Mesenteric fat pad (tissue), 1 donor: ENCODE results near the gene ADCY3. TPM values are rescaled to one million over a fixed set of nuclear protein-coding genes. Genes with fewer than 3 reads are reported as not detected.

Source experiments
- DNase-seq: peaks from one replicate; pipeline ENCODE4 v3.0.0-alpha.2; 2020; ENCODE audit warnings: low spot score
- total RNA-seq: library from RNA; stranded (reverse); fragmentation: NEBNext Ultra II Directional; extraction: Animal tissue kit (Norgen Biotek cat#: 25700); gene quantifications from one replicate; pipeline ENCODE4 v1.2.1, GENCODE V29; 2021
- donor health status: DM: yes; HTN: yes; CAD: no.

Gene ADCY3
- total RNA-seq, 1 donor from 2014 or later: 216 TPM

DNA sequence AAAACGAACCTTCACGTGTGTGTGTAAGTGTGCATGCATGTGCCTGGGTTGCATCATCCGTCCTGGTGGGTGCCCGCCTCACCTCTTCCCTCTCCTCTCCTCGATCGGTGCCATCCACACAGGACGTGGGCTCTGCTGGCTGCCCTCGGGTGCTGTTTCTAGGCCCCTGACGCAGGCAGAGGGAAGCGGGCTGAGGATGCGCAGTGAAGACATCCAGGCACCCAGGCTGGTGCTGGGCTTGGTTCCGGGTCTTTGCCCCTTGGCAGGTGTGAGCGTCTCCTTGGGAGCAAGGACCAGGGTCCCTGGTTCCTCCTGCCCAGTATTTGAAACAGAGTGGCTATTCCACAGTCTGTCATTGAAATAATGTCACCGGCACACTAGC is 6.2 kb upstream of the ADCY3 start:
- peak; percentile 74 for DNase-seq

DNA sequence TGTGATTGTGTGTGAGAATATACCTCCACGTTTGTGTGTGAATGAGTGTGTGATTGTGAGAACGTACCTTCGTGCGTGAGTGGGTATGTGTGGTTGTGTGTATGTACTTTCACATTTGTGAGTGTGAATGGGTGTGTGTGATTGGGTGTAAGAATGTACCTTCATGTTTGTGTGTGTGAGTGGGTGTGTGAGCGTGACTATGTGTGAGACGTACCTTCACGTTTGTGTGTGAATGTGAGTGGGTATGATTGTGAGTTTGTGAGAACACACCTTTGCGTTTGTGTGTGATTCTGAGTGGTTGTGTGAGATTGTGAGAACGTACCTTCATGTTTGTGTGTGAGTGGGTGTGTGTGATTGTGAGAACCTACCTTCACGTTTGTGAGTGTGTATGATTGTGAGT is 5.8 kb upstream of the ADCY3 start:
- peak; percentile 8 for DNase-seq

DNA sequence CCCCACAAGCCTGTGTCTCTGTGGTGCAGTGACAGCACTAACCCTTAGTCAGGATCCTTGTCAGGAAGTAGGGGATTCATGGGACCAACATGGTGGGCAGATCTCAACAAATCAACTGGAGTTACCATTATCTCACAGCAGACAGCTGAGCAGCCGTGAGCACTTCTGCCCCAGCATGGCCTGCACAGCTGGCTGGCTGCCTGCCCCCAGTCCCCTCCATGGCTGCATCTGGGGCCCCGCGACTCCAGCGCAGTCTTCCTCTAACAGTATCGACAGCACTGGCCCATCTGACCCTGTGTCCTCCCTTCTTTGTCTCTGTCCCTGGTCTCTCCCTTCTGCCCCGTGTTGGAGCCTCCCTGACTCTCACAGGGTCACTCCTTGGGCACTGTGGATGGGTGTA is 4.7 kb upstream of the ADCY3 start:
- no peak for DNase-seq

DNA sequence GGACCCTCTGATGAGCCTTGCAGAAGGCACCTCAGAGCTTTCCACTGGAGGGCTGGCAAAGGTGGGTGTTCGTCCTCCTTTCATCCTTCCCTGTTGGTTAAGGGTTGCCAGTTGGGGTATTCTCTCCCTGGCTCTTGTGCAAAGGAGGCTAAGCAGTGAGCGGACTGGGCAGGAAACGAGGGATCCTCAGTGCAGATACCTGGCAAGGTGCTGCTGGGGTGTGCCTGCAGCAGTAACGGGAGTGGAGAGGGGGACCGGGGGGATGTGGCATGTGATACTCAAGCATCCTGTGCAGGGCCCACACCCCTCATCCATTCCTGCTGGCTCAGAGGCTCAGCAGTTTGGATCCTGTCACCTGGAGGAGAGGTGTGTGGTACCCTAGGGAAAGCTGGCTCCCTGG is 4.2 kb upstream of the ADCY3 start:
- peak; percentile 72 for DNase-seq

DNA sequence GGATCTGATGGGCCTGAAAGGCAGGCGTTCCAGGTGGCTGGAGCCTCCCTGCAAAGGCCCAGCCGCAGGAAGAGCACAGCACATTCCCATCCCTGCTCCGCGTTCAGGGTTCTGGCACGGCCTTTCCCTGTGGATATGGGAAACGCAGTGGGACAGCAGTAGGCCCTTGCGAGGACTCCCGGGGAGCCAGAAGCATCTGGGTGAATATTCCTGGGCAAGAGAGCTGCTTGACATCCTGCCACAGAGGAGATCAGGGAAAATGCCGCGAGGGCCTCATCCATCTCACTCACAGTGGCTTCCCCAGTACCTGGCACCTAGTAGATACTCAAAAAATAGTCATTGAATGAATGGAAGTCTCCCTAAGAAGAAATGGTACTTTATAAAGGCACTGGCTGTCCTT is 3.1 kb upstream of the ADCY3 start:
- no peak for DNase-seq

DNA sequence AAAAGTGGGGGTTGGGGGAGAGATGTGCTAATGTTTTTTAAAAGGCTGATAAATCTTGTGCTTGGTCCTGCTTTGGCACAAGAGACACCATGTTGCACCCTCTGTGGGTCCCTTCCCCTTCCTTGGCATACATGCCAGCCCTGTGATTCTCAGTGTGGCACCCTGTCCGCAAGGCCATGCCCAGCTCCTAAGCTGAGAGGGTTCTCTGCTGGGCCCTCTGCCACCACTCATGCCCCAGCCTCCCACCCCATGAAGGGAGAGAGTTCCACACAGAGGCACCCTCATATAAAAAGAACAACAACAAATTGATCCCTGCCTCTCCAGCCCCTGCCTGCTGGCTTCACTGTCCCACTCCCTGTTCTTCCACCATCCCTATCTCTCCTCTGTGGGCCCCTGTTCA is 2.5 kb upstream of the ADCY3 start:
- no peak for DNase-seq

DNA sequence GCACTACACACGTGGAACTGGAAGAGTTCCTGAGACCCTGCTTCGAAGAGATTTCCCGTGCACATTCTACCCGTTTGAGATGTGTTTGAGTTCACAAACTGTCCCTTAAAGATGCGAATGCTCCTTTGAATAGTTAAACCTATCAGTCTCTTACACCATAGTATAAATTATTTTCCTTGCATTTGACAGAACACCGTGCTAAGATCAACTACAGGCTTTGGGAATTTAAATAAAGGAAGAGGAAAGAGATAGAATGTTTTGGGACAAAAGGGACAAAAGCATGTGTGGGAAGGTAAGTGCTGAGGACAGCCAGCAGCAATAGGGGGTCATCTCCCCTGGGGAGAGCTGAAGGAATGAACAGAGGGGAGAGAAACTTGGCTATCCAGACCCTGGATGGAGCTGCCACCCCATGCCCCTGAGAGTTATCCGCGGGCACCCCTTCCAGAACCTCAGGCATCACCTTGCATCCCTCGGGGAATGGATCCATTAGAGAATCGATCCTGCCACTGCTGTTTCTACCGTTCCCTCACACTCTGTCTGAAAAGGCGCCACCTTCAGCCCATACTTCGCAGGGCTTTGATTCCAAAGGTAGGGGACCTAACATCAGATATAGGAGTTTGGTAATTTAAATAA is 888 bp upstream of the ADCY3 start:
- peak; percentile 28 for DNase-seq

DNA sequence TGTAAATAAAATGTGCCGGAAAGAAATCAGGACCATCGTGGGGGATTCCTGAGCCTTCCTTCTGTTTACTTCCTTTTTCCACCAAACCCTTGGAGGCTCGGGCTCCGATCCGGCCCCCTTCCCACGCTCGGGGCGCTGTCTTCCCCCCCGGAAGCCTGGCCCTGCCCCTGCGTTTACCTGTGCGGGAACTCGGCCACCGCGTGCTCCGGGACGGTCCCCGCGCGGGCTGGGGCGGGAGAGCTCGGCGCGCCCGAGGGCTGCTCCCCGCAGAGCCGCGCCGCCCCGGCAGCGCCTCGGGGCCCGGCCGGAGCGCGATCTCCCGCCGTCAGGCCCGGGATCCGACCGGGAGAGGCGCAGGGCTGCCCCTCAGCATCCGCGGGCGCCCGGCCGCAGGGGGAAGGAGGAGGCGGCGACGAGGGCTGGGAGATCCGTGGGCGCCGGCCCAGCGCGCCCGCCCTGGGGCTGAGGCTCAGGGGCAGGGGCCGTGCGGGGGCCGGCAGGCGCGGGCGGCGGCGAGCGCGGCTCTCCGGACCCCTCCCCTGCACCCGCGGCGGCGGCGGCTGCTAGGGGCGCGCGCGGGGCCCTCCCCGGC is 435 bp downstream of the ADCY3 start:
- no peak for DNase-seq

DNA sequence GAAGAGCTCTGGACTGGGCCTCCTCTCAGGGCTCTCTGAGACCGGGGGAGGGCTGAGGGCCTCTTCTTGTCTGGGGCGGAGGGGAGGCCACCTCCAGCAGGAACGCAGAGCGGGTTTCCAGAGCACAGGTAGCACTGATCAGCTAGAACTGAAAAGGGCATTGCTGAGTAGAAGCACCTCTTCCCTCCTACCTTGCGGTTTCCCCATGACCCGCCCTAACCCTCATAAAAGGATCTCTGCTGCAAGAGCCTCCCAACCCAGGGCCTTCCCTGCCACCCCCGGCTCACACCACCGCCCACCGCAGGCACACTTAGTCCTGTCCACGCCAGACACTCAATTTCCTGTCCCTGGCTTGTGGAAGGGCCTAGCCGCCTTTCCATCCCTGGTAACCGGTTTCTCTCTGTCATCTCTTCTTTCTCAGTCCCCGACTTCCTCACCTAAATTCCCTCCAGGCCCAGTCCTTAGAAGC is 966 bp downstream of the ADCY3 start:
- DNase-seq: no peak

DNA sequence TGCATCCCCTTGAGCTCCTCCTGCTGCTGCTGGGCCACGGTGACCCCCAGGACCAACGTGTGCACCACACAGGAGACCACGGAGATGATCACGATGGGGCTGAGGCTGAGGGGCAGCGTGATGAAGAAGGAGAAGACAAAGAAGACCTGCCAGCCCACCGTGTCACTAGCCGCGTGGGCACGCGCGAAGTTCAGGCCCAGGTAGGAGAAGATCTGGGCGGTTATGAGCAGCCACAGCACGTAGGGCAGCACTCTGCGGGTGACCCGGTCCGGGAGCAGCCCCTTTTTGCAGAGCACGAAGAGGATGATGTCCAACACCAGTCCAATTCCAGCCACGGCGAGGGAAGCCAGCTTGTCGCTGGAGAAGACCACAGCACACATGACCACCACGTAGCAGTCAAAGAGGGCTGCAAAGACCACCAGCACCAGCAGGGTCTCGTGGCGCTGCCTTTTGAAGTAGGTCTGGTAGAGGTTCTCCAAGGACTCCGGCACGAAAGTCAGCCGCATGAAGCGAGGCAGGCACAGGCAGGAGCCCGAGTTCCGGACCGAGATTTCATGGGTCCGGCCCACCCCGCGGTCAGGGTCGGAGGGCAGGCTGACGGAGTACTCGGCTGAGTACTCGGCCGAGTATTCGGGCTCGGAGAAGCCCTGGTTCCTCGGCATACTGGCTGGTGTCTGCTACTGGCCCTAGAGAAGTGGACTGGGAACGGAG is 1.6 kb downstream of the ADCY3 start:
- DNase-seq: no peak

DNA sequence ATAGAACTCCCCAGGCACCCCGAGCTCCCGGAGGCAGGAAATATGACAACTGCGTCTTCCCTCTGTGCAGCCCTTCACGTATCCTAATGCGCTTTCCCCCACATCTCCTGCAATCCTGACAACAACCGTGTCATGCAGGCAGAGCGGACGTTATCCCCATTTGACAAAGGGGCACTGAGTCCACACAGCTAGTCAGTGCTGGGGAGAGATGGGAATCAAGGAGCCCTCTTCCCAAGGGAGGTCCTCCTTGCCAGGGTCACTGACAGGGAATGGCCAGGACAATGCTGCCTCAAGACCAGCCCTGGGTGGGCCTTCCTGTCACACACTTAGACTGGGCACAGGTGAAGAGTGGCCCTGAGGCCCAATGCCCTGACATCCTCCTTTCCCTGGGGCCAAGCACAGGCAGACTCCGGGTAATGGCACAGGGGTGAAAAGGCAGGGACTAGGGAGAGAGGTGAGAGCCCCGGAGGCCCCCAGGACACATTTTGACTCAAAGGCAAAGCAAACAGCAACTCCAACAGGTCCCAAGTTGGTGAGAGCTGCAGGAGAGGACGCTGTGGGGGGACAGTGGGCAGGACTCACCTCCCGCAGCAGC is 2.2 kb downstream of the ADCY3 start:
- no peak for DNase-seq

DNA sequence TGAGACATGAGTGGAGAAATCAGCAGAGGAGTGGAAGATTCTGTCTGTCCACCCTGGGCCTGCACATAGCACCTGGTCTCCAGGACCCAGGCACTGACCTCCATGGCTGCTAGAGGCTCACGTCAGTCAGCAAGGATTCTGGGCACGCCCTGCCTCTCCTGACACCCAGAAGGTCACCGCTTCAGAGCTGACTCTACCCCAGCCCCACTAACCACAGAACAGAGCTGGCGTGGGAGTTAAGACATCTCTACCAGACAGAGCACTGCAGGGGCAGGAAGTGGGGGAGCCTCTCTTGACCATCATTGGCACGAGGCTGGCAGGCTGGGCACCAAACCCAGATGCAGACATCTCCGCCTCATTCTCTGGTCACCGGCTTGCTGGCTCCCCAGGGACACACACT is 3.0 kb downstream of the ADCY3 start:
- no peak for DNase-seq

DNA sequence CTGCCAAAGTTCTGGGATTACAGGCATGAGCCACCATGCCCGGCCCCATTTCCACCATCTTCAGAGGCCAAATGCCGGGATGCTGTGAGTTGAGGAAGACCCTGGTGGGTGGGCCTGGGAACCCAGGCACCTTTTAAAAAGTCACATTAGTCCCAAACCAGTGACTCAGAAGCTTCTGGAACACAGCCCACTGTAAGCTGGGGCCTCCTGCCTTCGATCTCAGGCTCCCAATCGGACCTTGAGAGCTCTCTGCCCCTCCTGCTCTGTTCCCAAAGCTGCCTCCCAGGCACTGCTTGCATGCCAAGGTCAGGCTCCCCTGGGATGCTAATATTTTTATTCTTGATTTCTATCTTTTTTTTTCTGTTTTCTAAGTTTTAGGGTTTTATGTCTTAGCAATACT is 4.2 kb downstream of the ADCY3 start:
- DNase-seq: no peak

DNA sequence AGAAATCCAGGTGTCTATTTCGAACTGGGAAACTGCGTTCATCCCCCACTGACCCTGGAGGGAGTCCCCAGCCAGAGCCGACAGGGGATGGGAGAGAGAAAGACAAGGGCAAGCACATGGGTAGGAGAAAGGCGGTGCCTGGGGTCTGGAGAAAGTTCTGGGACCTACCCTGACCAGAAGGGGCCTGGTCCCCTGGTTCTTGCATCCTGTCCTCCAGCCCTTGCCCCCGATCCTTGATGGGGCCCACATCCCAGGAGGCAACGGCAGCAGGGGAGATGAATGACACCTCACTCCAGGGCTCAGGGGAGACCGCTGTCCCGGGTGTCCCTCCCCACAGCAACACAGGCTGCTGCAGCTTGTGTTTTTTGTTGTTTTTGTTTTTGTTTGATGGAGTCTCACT is 4.9 kb downstream of the ADCY3 start:
- DNase-seq: peak; percentile 45

DNA sequence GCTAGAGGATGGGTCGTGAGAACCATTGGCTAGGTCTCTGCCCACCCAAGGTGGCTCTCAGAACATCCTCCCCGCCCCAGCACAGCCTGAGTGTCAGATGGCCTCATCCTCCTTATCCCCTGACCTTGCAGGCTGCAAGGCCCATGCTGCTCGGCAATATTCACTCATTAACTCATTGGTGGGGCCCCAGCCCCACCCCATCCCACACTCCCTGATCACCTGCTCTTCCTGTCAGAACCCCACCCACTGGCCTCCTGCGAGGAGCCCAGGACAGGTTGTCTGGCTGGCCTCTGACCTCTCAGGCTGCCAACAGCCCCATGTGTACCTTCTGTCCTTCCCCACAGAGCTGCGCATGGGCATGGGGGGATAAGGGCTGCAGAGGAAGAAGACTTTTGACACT is 5.3 kb downstream of the ADCY3 start:
- peak; percentile 79 for DNase-seq

DNA sequence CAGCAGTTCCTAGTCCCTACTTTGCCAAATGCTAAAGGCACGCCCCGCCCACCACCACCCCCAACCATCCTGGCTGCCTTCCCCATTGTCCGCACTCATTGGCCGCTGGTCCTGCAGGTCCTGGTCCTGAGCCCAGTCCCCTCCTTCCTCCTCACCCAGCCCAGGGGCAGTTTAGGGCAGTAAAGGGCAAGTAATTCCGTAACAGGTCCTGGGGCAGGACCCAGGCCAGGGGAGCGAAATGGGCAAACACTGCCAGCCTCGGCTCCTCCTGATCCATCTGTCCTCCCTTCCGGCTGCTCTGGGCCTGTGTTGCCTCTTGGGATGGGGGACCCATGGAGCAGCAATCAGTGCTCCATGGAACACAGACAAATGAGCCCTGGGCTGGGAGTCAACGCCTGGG is 6.1 kb downstream of the ADCY3 start:
- DNase-seq: peak; percentile 85

DNA sequence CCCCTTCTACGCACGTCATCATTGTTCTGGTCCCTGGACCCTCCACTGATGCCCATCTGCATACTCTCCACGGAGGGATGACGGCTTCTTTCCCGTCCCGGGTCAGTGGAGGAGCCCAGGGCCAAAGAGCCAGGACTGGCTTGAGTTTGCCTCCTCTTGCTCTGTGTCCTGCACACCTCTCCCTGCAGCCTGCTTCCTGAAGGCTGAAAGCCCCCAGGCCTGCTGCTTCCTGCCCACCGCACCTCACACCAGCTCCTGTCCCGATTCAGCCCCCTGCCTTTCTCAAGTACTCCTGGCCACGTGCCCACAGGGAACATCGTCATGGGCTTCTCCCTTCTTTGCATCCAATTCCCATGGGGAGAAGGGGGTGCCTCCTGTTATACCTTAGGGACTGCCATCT is 7.1 kb downstream of the ADCY3 start:
- DNase-seq: peak; percentile 28

DNA sequence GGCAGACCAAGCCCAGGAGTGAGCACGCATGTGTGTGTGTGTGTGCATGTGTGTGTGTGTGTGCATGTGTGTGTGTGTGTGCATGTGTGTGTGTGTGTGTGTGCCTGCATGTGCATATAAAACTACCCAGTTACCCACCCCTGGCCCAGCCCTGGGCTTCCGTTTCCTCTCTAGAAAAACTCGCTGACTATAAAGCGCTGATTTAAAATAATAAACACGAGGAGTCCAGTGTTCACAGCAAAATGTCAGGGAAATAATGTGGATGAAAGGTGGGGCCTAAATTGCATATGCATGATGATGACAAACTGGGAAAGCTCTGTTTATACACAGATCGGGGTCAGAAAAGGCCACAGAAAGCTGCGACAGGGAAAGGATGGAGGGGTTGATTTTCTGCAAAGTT is 7.5 kb downstream of the ADCY3 start:
- DNase-seq: no peak

DNA sequence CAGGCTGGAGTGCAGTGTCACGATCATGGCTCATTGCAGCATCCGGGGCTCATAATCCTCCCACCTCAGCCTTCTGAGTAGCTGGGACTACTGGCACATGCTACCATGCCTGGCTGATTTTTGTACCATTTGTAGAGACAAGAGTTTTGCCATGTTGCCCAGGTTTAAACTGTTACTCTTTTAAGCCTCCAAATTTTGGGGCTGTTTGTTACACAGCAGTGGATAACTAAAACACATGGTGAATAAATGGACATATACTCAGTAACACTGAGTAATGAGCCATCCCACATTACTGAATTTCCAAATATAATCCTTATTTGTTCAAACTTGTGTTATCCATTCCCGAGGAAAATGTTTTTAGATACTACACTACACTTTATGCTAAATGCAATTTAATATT is 9.8 kb downstream of the ADCY3 start:
- DNase-seq: peak; percentile 43

DNA sequence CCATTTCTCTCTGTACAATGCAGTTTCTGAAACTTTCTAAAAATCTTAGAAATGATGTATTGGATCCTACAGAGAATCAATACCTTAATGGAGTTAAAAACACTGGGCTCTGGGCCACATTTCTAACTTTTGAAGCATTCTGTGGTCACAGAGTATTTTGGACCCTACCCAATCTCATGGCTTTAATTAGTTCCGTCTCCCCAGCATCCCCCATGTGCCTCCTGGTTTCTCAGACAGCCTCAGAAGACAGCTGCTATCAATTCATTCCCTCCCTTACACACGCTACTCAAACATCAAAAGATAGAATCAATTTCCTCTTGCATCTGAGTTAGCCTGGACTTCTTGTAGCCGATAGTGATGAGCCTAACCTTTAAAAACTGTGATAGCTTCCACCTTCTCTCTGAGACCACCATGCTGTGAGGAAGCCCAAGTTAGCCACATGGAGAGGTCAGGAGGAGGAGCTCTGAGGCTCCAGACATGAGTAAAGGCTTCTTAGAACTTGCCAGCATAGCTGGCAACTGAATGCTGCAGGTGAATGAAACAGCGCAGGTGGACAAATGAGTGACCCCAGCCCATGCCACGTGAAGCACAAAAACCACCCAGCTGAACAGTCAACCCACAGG is 10.4 kb downstream of the ADCY3 start:
- peak; percentile 57 for DNase-seq

DNA sequence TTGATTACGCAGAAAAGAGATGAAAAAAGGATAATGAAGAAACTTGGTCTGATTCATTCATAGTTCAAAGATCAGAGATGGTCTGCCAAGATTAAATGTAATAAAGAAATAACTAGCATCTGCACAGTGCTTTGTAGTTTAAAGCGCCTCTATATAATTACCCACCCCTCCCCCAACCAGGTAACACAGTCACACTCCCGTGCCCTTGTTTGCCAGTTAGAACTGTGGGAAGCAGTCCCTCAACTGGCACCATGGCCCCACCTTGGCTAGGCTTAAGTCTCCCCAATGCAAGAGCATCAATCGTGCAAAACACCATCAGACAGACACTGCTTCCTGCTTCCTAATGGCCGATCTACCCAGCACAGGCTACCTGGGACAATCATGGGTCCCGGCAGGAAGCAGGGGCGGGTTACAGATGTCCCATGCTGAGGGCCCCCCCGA is 11.6 kb downstream of the ADCY3 start:
- DNase-seq: peak; percentile 76

DNA sequence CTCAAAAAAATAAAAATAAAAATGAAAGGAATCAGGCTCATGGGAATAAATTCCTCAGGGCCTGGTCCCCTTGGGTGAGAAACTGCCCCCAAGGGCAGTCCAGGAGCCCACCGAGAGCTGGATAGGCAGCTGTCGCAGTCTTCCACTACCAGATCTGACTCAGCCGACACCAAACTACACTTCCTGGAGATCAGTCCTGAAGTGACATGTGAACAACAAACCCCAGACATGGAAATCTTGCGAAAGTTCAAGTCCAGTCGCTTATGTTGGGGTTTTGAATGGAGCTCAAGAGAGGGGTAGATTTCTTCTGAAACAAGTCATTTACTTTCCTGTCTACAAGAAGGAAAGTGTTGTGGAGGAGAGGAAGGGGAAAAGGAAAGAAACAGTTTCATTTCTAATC is 12.9 kb downstream of the ADCY3 start:
- no peak for DNase-seq
